GM19467 (cell line): ENCODE data around the gene ASIP.
"Not testable (repeated sequence)": the region's sequence is repeated elsewhere in the genome, so short reads cannot be mapped to it uniquely, and the experiment has no call there.

Experiments
- ATAC-seq: cut with Tn5 transposase; IDR thresholded peaks from one replicate; pipeline ENCODE4 v1.9.1; 2021; ENCODE audit warnings: mild to moderate bottlenecking, moderate library complexity; ENCODE audit not compliant: unreplicated experiment

Gene ASIP

GRCh38 chr20:34240693-34241615 is at the start of gene ASIP:
Gene ASIP (plus strand): TSS chr20:34241423. CDS start chr20:34260375, 18,952 bp downstream.
- no peak for ATAC-seq

GRCh38 chr20:34193051-34193450 is 48.2 kb upstream of the ASIP start:
- ATAC-seq, result no peak

GRCh38 chr20:34199183-34199582 is 42.0 kb upstream of the ASIP start:
- no peak for ATAC-seq

GRCh38 chr20:34200023-34200422 is 41.2 kb upstream of the ASIP start:
- no peak for ATAC-seq

- ATAC-seq, result no peak
Measured at GRCh38 chr20:34201531-34201930, 39.7 kb upstream of the ASIP start.

- ATAC-seq, result not testable (repeated sequence)
Measured at GRCh38 chr20:34205172-34205880, 35.9 kb upstream of the ASIP start.

GRCh38 chr20:34209111-34209510 is 32.1 kb upstream of the ASIP start:
- no peak for ATAC-seq

- no peak for ATAC-seq
Measured at GRCh38 chr20:34210271-34210670, 31.0 kb upstream of the ASIP start.

GRCh38 chr20:34211591-34211990 is 29.6 kb upstream of the ASIP start:
- no peak for ATAC-seq

- no peak for ATAC-seq
Measured at GRCh38 chr20:34213213-34213612, 28.0 kb upstream of the ASIP start.

- ATAC-seq, result no peak
Measured at GRCh38 chr20:34215711-34216381, 25.4 kb upstream of the ASIP start.

- ATAC-seq, result no peak
Measured at GRCh38 chr20:34216382-34216742, 24.9 kb upstream of the ASIP start.

- no peak for ATAC-seq
Measured at GRCh38 chr20:34220561-34220960, 20.7 kb upstream of the ASIP start.

- ATAC-seq, result no peak
Measured at GRCh38 chr20:34222208-34222607, 19.0 kb upstream of the ASIP start.

- ATAC-seq, result not testable (repeated sequence)
Measured at GRCh38 chr20:34224251-34224650, 17.0 kb upstream of the ASIP start.

GRCh38 chr20:34231634-34232033 is 9.6 kb upstream of the ASIP start:
- ATAC-seq, result no peak

GRCh38 chr20:34232494-34233087 is 8.6 kb upstream of the ASIP start:
- ATAC-seq, result no peak

GRCh38 chr20:34233687-34234086 is 7.5 kb upstream of the ASIP start:
- ATAC-seq, result no peak

GRCh38 chr20:34235875-34236274 is 5.3 kb upstream of the ASIP start:
- ATAC-seq, result no peak

- ATAC-seq, result no peak
Measured at GRCh38 chr20:34237942-34238341, 3.3 kb upstream of the ASIP start.

- ATAC-seq, result no peak
Measured at GRCh38 chr20:34240121-34240520, 1.1 kb upstream of the ASIP start.
